ENCODE measurements around the gene CALY.

The CALY gene

DNA sequence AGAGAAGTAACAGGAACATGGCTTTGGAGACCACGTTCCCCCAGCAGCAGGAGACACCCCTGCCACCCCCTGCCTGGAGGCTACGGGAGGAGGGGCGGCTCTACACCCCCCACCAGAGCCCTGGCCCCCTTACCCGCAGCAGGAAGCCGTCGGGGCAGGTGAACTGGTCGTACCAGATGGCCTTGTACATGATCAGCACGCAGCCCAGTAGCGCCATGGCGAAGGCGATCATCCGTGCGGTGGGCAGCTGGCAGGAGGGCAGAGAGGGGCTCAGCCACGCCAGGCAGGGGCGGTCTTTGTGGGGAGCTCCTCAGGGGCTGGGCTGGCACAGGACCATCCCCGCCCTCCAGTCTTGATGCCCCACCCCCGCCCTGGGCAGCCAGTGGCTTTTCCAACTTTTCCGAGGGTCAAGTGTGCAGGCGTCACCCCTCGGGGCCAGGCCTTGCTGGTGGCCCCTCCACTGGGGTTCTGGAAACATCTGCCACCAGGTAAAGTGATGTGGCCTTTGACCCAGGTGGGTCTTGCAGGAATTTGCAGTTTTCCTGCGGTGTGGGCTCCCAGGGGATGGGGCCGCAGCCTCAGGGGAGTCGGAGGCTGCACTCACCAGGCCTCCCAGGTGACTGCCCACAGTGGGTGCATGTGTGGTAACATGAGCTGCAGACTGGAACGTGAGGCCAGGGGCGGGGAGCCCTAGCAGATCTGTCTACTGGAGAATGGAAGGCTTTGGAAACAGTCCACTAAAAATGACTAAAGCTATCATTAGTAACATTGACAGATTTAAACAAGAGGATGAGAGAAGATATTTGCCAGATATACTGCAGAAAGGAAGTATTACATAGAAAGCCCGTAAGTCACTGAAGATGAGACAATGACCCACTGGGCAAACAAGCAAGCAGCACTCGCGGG is 9.7 kb downstream of the CALY start:
- Histone ChIP-seq H3K9me3 (replicated peaks in 1 of 2; ENCODE audit: control insufficient read depth in 2 of 2, insufficient read depth in 1 of 2, low read depth in 1 of 2, low read length in 2 of 2) (peaks cover 0 to 10% of the 10 kb centered on the region in 2 donors), H3K9ac (ENCODE audit: low read depth, low read length, poor library complexity) (peak overlapping the region; percentile 86), H3K36me3 (replicated peaks in 1 of 2; ENCODE audit: control insufficient read depth in 2 of 2, insufficient read depth in 2 of 2, low read length in 2 of 2) (no peaks in the 10 kb centered on the region), H4K8ac (ENCODE audit: low read depth, low read length) (peak overlapping the region; percentile 17), H3K79me1 (ENCODE audit: low read depth, low read length) (peaks cover 1% of the 10 kb centered on the region), H2BK15ac (ENCODE audit: low read length) (peak overlapping the region; percentile 94), H3K18ac (ENCODE audit: low read length) (peak overlapping the region; percentile 83), H2AFZ (ENCODE audit: low read length) (no peak overlapping the region), H2BK5ac (ENCODE audit: low read length) (no peak overlapping the region), H3K27ac (replicated peaks; ENCODE audit: low read length) (no peak overlapping the region), H3K23ac (ENCODE audit: low read depth, low read length, poor library complexity) (peak overlapping the region; percentile 95), H3K4me3 (ENCODE audit: low read length in 2 of 2) (no peak overlapping the region), H3K4me2 (ENCODE audit: insufficient read depth, low read length, poor library complexity, severe bottlenecking) (no peak overlapping the region), H2BK120ac (ENCODE audit: low read depth, low read length) (peak overlapping the region; percentile 81), H3K14ac (ENCODE audit: low read length) (no peak overlapping the region), H3K27me3 (ENCODE audit: control insufficient read depth in 3 of 3, insufficient read depth in 3 of 3, low read depth in 1 of 3, low read length in 3 of 3) (peaks cover 0 to 54% (median 41%) of the 10 kb centered on the region in 3 experiments), H3K4ac (ENCODE audit: low read length) (peak overlapping the region; percentile 66), H3K4me1 (ENCODE audit: control insufficient read depth in 2 of 2, insufficient read depth in 1 of 2, low read depth in 1 of 2, low read length in 2 of 2) (peaks cover 7 to 14% of the 10 kb centered on the region in 2 donors), H2AK5ac (ENCODE audit: low read depth, low read length) (peak overlapping the region; percentile 99), H4K91ac (ENCODE audit: low read depth, low read length, poor library complexity) (no peak overlapping the region), H2BK12ac (ENCODE audit: low read length) (peak overlapping the region; percentile 99)
- DNase-seq (ENCODE audit: low spot score), result no peak
- no CpG with 5 or more reads among the region's 28 CpGs for WGBS, 2 donors (ENCODE audit: extremely low coverage in 2 of 2, insufficient read length in 2 of 2, insufficient replicate concordance in 1 of 2)

DNA sequence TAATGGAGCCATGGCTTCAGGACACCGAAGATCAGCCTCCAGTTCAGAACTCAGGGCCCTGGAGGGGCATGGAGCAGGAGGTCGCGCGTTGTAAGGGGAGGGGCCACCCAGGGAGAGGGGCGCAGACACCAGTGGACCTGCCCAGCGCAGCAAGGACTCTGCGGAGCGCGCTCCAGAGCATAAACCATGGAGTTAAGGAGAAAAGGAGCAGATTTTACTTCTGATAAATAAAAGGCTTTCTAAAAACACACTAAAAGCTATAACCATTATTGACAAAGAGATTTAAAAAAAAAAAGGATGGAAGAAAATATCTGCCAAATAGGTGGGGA is 10.5 kb downstream of the CALY start:
- no peak overlapping the region for H2BK12ac ChIP-seq (ENCODE audit: low read length)
- peaks cover 7 to 14% of the 10 kb centered on the region in 2 donors for H3K4me1 ChIP-seq (ENCODE audit: control insufficient read depth in 2 of 2, insufficient read depth in 1 of 2, low read depth in 1 of 2, low read length in 2 of 2)
- peak overlapping the region; percentile 89 for H3K23ac ChIP-seq (ENCODE audit: low read depth, low read length, poor library complexity)
- peak overlapping the region; percentile 66 for H2BK5ac ChIP-seq (ENCODE audit: low read length)
- WGBS, 2 donors (ENCODE audit: extremely low coverage in 2 of 2, insufficient read length in 2 of 2, insufficient replicate concordance in 1 of 2), result no CpG with 5 or more reads among the region's 9 CpGs
- H3K27ac ChIP-seq (replicated peaks; ENCODE audit: low read length), result no peak overlapping the region
- peak overlapping the region; percentile 91 for H3K9ac ChIP-seq (ENCODE audit: low read depth, low read length, poor library complexity)
- H2AK5ac ChIP-seq (ENCODE audit: low read depth, low read length), result peak overlapping the region; percentile 47
- H2BK120ac ChIP-seq (ENCODE audit: low read depth, low read length), result no peak overlapping the region
- no peak overlapping the region for H4K91ac ChIP-seq (ENCODE audit: low read depth, low read length, poor library complexity)
- no peak for DNase-seq (ENCODE audit: low spot score)
- H3K18ac ChIP-seq (ENCODE audit: low read length), result peak overlapping the region; percentile 97
- peaks cover 1% of the 10 kb centered on the region for H3K79me1 ChIP-seq (ENCODE audit: low read depth, low read length)
- H3K4me2 ChIP-seq (ENCODE audit: insufficient read depth, low read length, poor library complexity, severe bottlenecking), result peak overlapping the region; percentile 89
- no peak overlapping the region for H4K8ac ChIP-seq (ENCODE audit: low read depth, low read length)
- no peak overlapping the region for H3K4ac ChIP-seq (ENCODE audit: low read length)
- H3K9me3 ChIP-seq (replicated peaks in 1 of 2; ENCODE audit: control insufficient read depth in 2 of 2, insufficient read depth in 1 of 2, low read depth in 1 of 2, low read length in 2 of 2), result peaks cover 0 to 5% of the 10 kb centered on the region in 2 donors
- H3K27me3 ChIP-seq (ENCODE audit: control insufficient read depth in 3 of 3, insufficient read depth in 3 of 3, low read depth in 1 of 3, low read length in 3 of 3), result peaks cover 0 to 47% (median 39%) of the 10 kb centered on the region in 3 experiments
- peak overlapping the region; percentile 71 for H3K14ac ChIP-seq (ENCODE audit: low read length)
- H2BK15ac ChIP-seq (ENCODE audit: low read length), result peak overlapping the region; percentile 99
- H3K4me3 ChIP-seq (ENCODE audit: low read length in 2 of 2), result peak overlapping the region; percentile 48 to 74
- peak overlapping the region; percentile 96 for H2AFZ ChIP-seq (ENCODE audit: low read length)
- no peaks in the 10 kb centered on the region for H3K36me3 ChIP-seq (replicated peaks in 1 of 2; ENCODE audit: control insufficient read depth in 2 of 2, insufficient read depth in 2 of 2, low read length in 2 of 2)

DNA sequence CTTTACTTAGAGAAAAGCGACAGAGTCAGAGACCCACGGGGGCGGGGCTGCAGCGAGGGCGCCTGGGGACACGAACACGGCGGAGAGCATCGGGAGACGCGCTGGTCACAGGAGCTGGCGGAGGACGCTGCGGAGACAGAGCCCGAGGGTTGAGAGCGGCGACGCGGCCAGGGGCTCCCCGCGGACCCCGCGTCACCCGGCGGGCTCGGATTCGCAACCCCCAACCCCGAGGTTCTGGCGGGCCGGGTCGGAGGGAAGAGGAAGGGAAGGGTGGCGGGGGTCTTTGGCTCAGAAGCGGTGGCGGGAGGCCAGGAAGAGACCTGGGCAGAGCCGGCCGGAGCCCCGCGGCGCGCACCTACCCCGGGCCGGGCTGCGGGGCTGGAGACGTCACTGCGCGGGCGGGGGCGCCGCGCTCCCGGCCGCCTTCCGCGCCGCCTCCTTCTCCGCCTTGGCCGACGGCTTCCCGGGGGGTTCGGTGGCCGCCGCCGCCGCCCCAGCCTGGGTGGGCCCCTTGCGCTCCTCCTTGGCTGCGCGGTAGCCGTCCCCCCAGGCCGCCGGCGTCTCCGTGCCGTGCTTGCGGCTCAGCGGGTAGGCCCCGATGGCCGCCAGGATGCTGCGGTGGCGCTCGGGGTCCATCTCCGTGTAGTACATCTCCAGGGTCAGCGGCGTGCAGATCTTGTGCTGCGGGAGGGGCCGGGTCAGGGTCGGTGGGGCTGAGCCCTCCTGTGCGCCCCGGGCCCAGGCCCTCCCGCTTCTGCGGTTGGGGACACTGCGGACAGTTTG is 11.1 kb downstream of the CALY start:
- H2BK15ac ChIP-seq (ENCODE audit: low read length), result peak overlapping the region; percentile 99
- H3K27me3 ChIP-seq (ENCODE audit: control insufficient read depth in 3 of 3, insufficient read depth in 3 of 3, low read depth in 1 of 3, low read length in 3 of 3), result peaks cover 0 to 44% (median 39%) of the 10 kb centered on the region in 3 experiments
- no peak for DNase-seq (ENCODE audit: low spot score)
- H3K4me1 ChIP-seq (ENCODE audit: control insufficient read depth in 2 of 2, insufficient read depth in 1 of 2, low read depth in 1 of 2, low read length in 2 of 2), result peaks cover 7 to 14% of the 10 kb centered on the region in 2 donors
- peak overlapping the region; percentile 85 for H4K91ac ChIP-seq (ENCODE audit: low read depth, low read length, poor library complexity)
- H3K9me3 ChIP-seq (replicated peaks in 1 of 2; ENCODE audit: control insufficient read depth in 2 of 2, insufficient read depth in 1 of 2, low read depth in 1 of 2, low read length in 2 of 2), result no peaks in the 10 kb centered on the region
- peak overlapping the region; percentile 96 for H2AFZ ChIP-seq (ENCODE audit: low read length)
- peak overlapping the region; percentile 66 for H2BK5ac ChIP-seq (ENCODE audit: low read length)
- peak overlapping the region; percentile 71 for H3K14ac ChIP-seq (ENCODE audit: low read length)
- H3K27ac ChIP-seq (replicated peaks; ENCODE audit: low read length), result no peak overlapping the region
- WGBS, 2 donors (ENCODE audit: extremely low coverage in 2 of 2, insufficient read length in 2 of 2, insufficient replicate concordance in 1 of 2), result no CpG with 5 or more reads among the region's 91 CpGs
- H3K4ac ChIP-seq (ENCODE audit: low read length), result no peak overlapping the region
- H2BK120ac ChIP-seq (ENCODE audit: low read depth, low read length), result no peak overlapping the region
- peak overlapping the region; percentile 91 for H3K9ac ChIP-seq (ENCODE audit: low read depth, low read length, poor library complexity)
- no peaks in the 10 kb centered on the region for H3K36me3 ChIP-seq (replicated peaks in 1 of 2; ENCODE audit: control insufficient read depth in 2 of 2, insufficient read depth in 2 of 2, low read length in 2 of 2)
- H3K79me1 ChIP-seq (ENCODE audit: low read depth, low read length), result peaks cover 1% of the 10 kb centered on the region
- peak overlapping the region; percentile 48 to 74 for H3K4me3 ChIP-seq (ENCODE audit: low read length in 2 of 2)
- H4K8ac ChIP-seq (ENCODE audit: low read depth, low read length), result peak overlapping the region; percentile 82
- H3K4me2 ChIP-seq (ENCODE audit: insufficient read depth, low read length, poor library complexity, severe bottlenecking), result peak overlapping the region; percentile 89
- H3K18ac ChIP-seq (ENCODE audit: low read length), result peak overlapping the region; percentile 97
- H2AK5ac ChIP-seq (ENCODE audit: low read depth, low read length), result peak overlapping the region; percentile 96
- peak overlapping the region; percentile 89 for H3K23ac ChIP-seq (ENCODE audit: low read depth, low read length, poor library complexity)
- H2BK12ac ChIP-seq (ENCODE audit: low read length), result no peak overlapping the region
